Measurements from ENCODE around the gene UTS2B.

UTS2B gene

GRCh38 chr3:191329654-191330529, at the start of gene UTS2B (continued):
- TF ChIP-seq ZNF692 (tag by site-specific recombination; IDR thresholded peaks at IDR 0.05), result peak; percentile 89
- TF ChIP-seq ZNF140 (tag by site-specific recombination; IDR thresholded peaks at IDR 0.05), result no peak
- peak; percentile 62; the same call in 1 of the 2 replicates for TF ChIP-seq ZNF362 (tag by site-specific recombination; IDR thresholded peaks at IDR 0.05)
- peak; percentile 65 for TF ChIP-seq ZNF366 (tag by site-specific recombination; conservative IDR thresholded peaks at IDR 0.05)
- no peak for TF ChIP-seq ZNF785 (tag by site-specific recombination; IDR thresholded peaks at IDR 0.05)
- peak; percentile 60; the same call in 1 of the 2 replicates for TF ChIP-seq PRDM1 (tag by site-specific recombination; IDR thresholded peaks at IDR 0.05)
- TF ChIP-seq HOXD13 (CRISPR knock-in tag; IDR thresholded peaks at IDR 0.05; ENCODE audit: borderline replicate concordance), result no peak
- 0 out of 2 replicates have a peak, but pooled peaks have one; percentile 57 for TF ChIP-seq ZNF391 (tag by site-specific recombination; IDR thresholded peaks at IDR 0.05; ENCODE audit: borderline replicate concordance, low read depth)
- 0 out of 2 replicates have a peak, but pooled peaks have one; percentile 30 for TF ChIP-seq BCL11B (tag by site-specific recombination; IDR thresholded peaks at IDR 0.05; ENCODE audit: low read depth)
- 0 out of 2 replicates have a peak, but pooled peaks have one; percentile 37 for TF ChIP-seq ZNF629 (tag by site-specific recombination; IDR thresholded peaks at IDR 0.05)
- TF ChIP-seq ZNF223 (tag by site-specific recombination; IDR thresholded peaks at IDR 0.05), result no peak
- no peak for TF ChIP-seq ZNF837 (tag by site-specific recombination; IDR thresholded peaks at IDR 0.05)
- no peak for TF ChIP-seq ZNF211 (tag by site-specific recombination; IDR thresholded peaks at IDR 0.05; ENCODE audit: low read depth)
- no peak for TF ChIP-seq ZBTB6 (tag by site-specific recombination; IDR thresholded peaks at IDR 0.05)
- TF ChIP-seq ZFP69B (tag by site-specific recombination; IDR thresholded peaks at IDR 0.05), result peak; percentile 87
- TF ChIP-seq ZNF548 (tag by site-specific recombination; IDR thresholded peaks at IDR 0.05), result no peak
- peak; percentile 39 for TF ChIP-seq ZFHX2 (tag by site-specific recombination; conservative IDR thresholded peaks at IDR 0.05)
- 0 out of 2 replicates have a peak, but pooled peaks have one; percentile 12 for TF ChIP-seq ZXDB (tag by site-specific recombination; IDR thresholded peaks at IDR 0.05)
- no peak for TF ChIP-seq ZNF488 (tag by site-specific recombination; IDR thresholded peaks at IDR 0.05)
- no peak for TF ChIP-seq GLIS2 (tag by site-specific recombination; IDR thresholded peaks at IDR 0.05)
- peak; percentile 91 for TF ChIP-seq ZSCAN4 (tag by site-specific recombination; IDR thresholded peaks at IDR 0.05)
- TF ChIP-seq ZNF423 (tag by site-specific recombination; IDR thresholded peaks at IDR 0.05), result no peak

Data from HEK293 (cell line).